NB4 (cell line): ENCODE data around the gene DDAH1.

Experiments
- DNase-seq: peaks from one replicate; pipeline ENCODE4 v3.0.0; 2010; ENCODE audit warnings: low read depth
- H3K4me3 ChIP-seq: one replicate; pipeline ENCODE4 v1.5.1; 2011; ENCODE audit warnings: mild to moderate bottlenecking, low read depth, low read length, moderate library complexity
- CTCF ChIP-seq: IDR thresholded peaks from one replicate; pipeline ENCODE4 v1.5.1; 2012; ENCODE audit warnings: low read depth, low read length
- MAX ChIP-seq: IDR thresholded peaks from 2 replicates; pipeline ENCODE4 v1.6.1; 2011; ENCODE audit warnings: low read depth, low read length
- MYC ChIP-seq: IDR thresholded peaks from 2 replicates; pipeline ENCODE4 v1.6.1; 2011; ENCODE audit warnings: low read depth, low read length
- POLR2A ChIP-seq: IDR thresholded peaks from 2 replicates; pipeline ENCODE4 v1.6.1; 2011; ENCODE audit warnings: mild to moderate bottlenecking; ENCODE audit not compliant: insufficient read length; ENCODE audit errors: extremely low read depth

DDAH1 gene

GRCh38 chr1:85327759-85328158 lies 137.2 kb downstream of the DDAH1 start:
- no peak overlapping the region for H3K4me3 ChIP-seq
- no peak for DNase-seq
- TF ChIP-seq CTCF (no peak), MAX (no peak), MYC (no peak), POLR2A (no peak)

- DNase-seq = no peak
- H3K4me3 ChIP-seq = no peak overlapping the region
- TF ChIP-seq MYC (no peak), POLR2A (no peak), CTCF (no peak), MAX (no peak)
These were observed 138.1 kb downstream of the DDAH1 start for GRCh38 chr1:85326851-85327250.

GRCh38 chr1:85326336-85326735 lies 138.6 kb downstream of the DDAH1 start:
- DNase-seq = no peak
- no peak overlapping the region for H3K4me3 ChIP-seq
- no peak for TF ChIP-seq CTCF
- TF ChIP-seq MAX = no peak
- TF ChIP-seq MYC = no peak
- no peak for TF ChIP-seq POLR2A

GRCh38 chr1:85325920-85326319 lies 139.0 kb downstream of the DDAH1 start:
- H3K4me3 ChIP-seq = no peak overlapping the region
- DNase-seq = no peak
- no peak for TF ChIP-seq POLR2A
- TF ChIP-seq CTCF = no peak
- TF ChIP-seq MAX = no peak
- TF ChIP-seq MYC = no peak

- TF ChIP-seq MYC = no peak
- no peak for TF ChIP-seq MAX
- no peak for TF ChIP-seq POLR2A
- no peak for TF ChIP-seq CTCF
- no peak for DNase-seq
- H3K4me3 ChIP-seq = no peak overlapping the region
These were observed 141.2 kb downstream of the DDAH1 start for GRCh38 chr1:85323770-85324169.

GRCh38 chr1:85322655-85323054 lies 142.3 kb downstream of the DDAH1 start:
- TF ChIP-seq MYC = no peak
- no peak for TF ChIP-seq CTCF
- TF ChIP-seq MAX = no peak
- no peak for TF ChIP-seq POLR2A

More at GRCh38 chr1:85322655-85323054, 142.3 kb downstream of the DDAH1 start:
- H3K4me3 ChIP-seq = no peak overlapping the region
- no peak for DNase-seq
